ENCODE measurements around the gene C10orf143. TPM values are rescaled to one million over a fixed set of nuclear protein-coding genes. Genes with fewer than 3 reads are reported as not detected.
"Not testable (repeated sequence)": the region's sequence is repeated elsewhere in the genome, so short reads cannot be mapped to it uniquely, and the experiment has no call there.

The C10orf143 gene
- total RNA-seq, 1 donor from 2014 or later, result 3.1 TPM

DNA sequence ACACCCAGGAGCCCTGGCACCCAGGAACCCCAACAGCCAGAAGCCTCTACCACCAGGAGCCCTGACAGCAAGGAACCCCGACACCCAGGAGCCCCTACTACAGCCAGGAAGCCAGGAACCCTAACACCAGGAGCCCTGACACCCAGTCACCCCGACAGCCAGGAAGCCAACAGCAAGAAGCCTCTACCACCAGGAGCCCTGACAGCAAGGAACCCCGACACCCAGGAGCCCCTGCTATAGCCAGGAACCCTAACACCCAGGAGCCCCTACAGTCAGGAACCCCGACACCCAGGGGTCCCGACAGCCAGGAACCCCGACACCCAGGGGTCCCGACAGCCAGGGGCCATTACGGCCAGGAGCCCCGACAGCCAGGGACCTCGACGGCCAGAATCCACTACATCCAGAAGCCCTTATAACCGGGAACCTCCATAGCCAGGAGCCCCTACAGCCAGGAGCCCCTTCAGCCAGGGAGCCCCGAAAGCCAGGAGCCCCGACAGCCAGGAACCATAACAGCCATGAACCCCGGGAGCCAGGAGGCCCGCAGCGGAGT, 25.1 kb upstream of the C10orf143 start:
- Mint-ChIP-seq H3K4me1 (ENCODE audit: low read depth) (peaks cover 27% of the 10 kb centered on the region), H3K36me3 (ENCODE audit: low read depth) (peaks cover 16% of the 10 kb centered on the region), H3K9me3 (no peaks in the 10 kb centered on the region), H3K4me3 (ENCODE audit: low read depth) (peak overlapping the region; percentile 92), H3K27ac (no peak overlapping the region), H3K27me3 (ENCODE audit: low read depth) (peaks cover 4% of the 10 kb centered on the region)
- DNase-seq (ENCODE audit: low spot score), result no peak
- intact Hi-C loops (cut with micrococcal nuclease), result loop anchor here (1.0 to 10.0 kb wide), 2 partner anchors 25 to 1101 kb away; partner anchors contain the start of gene C10orf143

DNA sequence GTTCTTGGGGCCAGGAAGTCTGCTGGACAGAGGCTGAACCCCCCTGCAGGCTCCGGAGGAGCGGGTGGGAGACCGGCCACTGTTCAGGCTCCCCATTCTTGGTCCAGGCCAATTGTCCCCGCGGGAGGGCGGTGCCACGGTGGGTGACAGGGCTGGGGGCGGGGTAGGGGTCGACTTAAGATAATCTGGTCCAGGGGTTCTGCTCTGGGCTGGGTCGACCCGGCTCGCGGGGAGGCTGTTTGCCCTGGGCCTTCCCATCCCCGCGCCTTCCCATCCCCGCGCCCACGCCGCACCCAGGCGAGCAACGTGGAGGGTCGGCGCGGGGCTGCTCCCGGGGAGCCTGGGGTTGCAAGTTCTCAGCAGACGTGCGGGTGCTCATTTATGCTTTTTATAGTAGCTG, 18.3 kb upstream of the C10orf143 start:
- H3K4me3 Mint-ChIP-seq (ENCODE audit: low read depth), result no peak overlapping the region
- H3K36me3 Mint-ChIP-seq (ENCODE audit: low read depth), result no peaks in the 10 kb centered on the region
- no peaks in the 10 kb centered on the region for H3K9me3 Mint-ChIP-seq
- DNase-seq (ENCODE audit: low spot score), result no peak
- peaks cover 7% of the 10 kb centered on the region for H3K4me1 Mint-ChIP-seq (ENCODE audit: low read depth)
- peaks cover 34% of the 10 kb centered on the region for H3K27me3 Mint-ChIP-seq (ENCODE audit: low read depth)
- intact Hi-C loops (cut with micrococcal nuclease), result loop anchor here (5.0 kb wide), 2 partner anchors 157 to 252 kb away; no protein-coding TSS in a partner anchor
- H3K27ac Mint-ChIP-seq, result no peak overlapping the region

DNA sequence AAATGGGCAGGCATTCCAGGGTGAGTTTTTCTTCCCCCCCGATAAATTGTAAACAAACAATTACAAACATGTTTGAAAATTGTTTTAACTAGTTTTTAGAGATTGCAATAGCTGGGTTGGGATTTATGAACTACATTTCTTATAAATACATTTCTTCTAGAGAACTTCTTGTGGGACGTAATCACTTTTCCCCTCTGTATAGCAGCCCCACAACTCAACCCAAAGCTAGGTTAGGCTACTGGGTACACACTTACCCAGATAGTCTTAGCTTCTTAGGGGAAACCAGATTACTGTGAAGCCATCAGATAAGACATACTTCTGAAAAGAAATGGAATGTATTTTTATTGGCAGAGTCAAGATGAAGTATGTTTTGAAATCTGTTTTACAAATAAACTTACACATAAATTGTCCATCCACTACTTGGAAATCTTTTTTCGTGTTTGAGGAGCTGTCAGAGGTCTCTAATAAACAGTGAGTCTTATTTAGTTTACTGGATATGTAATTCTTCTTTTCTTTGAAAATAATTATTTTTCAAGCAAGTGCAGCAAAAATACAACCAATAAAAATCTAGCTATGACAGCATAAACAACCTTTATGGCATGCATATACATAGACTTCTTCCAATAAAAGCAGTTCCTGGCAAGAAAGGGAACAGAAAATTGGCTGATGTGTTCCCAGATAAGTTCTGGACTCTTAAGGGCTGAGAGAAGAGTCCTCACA, 17.6 kb upstream of the C10orf143 start:
- intact Hi-C loops (cut with micrococcal nuclease), result loop anchor here (5.0 kb wide), 2 partner anchors 156 to 251 kb away; no protein-coding TSS in a partner anchor
- no peaks in the 10 kb centered on the region for H3K36me3 Mint-ChIP-seq (ENCODE audit: low read depth)
- DNase-seq (ENCODE audit: low spot score), result no peak
- no peak overlapping the region for H3K4me3 Mint-ChIP-seq (ENCODE audit: low read depth)
- H3K27me3 Mint-ChIP-seq (ENCODE audit: low read depth), result peaks cover 38% of the 10 kb centered on the region
- H3K9me3 Mint-ChIP-seq, result no peaks in the 10 kb centered on the region
- peaks cover 7% of the 10 kb centered on the region for H3K4me1 Mint-ChIP-seq (ENCODE audit: low read depth)
- H3K27ac Mint-ChIP-seq, result no peak overlapping the region

DNA sequence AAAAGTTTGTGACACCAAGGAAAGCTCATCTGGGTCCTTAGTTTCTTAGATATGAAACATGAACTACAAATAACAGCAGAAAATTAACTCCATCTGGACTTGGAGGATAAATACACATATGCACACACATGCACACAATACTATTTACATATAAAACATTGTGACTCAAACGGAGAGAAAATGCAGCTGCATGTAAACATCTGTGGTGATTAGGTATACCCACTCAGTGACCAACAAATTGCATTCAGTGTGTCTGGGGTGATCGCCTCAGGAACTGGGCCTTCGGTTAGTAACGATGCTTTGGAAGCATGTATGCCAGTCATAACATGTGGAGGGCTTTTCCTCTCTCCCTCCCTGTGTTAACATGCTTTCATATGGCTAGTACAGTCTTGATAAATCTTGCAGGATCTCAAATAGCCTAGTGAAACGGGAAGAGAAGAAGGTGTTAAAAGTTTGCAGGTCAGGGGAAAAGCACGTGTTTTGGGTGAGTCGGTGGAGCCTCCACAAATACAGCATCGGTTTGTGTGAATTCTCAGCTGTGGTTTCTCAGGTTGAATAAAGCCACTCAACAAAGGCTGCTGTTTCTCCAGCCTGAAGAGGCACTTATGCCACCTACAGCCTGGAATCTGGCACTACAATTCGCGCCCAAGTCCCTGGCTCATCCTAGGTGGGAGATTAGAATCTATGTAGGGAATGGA, 16.9 kb upstream of the C10orf143 start:
- peak; percentile 40 for DNase-seq (ENCODE audit: low spot score)
- H3K9me3 Mint-ChIP-seq, result no peaks in the 10 kb centered on the region
- H3K36me3 Mint-ChIP-seq (ENCODE audit: low read depth), result no peaks in the 10 kb centered on the region
- intact Hi-C loops (cut with micrococcal nuclease), result loop anchor here (5.0 kb wide), 2 partner anchors 155 to 250 kb away; no protein-coding TSS in a partner anchor
- peaks cover 7% of the 10 kb centered on the region for H3K4me1 Mint-ChIP-seq (ENCODE audit: low read depth)
- H3K27ac Mint-ChIP-seq, result no peak overlapping the region
- no peak overlapping the region for H3K4me3 Mint-ChIP-seq (ENCODE audit: low read depth)
- peaks cover 38% of the 10 kb centered on the region for H3K27me3 Mint-ChIP-seq (ENCODE audit: low read depth)

DNA sequence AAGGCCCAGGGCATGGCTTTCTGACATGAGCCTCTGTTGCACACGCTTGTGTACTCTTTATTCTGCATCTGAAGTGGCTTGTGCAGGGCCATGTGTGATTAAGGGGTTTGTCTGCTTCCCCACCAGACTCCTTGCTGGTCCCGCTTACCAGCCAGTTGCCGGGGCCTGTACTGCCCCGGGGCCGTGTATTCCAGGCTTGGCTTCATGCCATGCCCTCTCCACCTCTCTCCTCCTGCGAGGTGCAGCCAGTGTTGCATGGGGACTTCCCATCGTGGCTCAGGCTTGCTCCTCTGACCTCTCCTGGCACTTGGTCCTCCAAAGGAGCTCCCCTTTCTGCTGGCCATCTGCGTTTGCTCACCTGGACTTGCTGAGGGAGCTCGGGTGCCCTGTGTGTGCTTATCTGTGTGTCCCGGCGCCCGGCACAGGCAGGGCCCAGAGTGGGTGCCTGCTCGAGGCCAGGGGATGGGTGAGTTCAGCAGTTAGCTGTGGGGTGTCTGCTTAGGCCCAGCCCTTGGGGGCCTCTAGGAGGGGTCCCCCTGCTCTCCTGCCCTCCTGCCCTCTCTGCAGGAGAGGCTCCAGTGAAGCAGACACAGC, 11.0 kb upstream of the C10orf143 start:
- Mint-ChIP-seq H3K27me3 (ENCODE audit: low read depth) (peaks cover 14% of the 10 kb centered on the region), H3K36me3 (ENCODE audit: low read depth) (no peaks in the 10 kb centered on the region), H3K4me3 (ENCODE audit: low read depth) (no peak overlapping the region), H3K27ac (no peak overlapping the region), H3K9me3 (peaks cover 9% of the 10 kb centered on the region), H3K4me1 (ENCODE audit: low read depth) (no peaks in the 10 kb centered on the region)
- DNase-seq (ENCODE audit: low spot score), result no peak
- intact Hi-C loops (cut with micrococcal nuclease), result no loop called here

DNA sequence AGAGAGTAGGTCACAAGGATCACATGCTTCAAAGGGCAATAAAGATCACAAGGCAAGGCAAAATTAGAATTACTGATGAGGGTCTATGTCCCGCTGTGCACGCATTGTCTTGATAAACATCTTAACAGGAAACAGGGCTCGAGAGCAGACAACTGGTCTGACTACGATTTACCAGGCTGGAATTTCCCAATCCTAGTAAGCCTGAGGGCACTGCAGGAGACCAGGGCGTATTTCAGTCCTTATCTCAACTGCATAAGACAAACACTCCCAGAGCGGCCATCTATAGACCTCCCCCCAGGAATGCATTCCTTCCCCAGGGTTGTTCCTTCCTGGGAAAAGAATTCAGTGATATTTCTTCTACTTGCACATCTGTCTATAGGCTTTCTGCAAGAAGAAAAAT, 6.9 kb upstream of the C10orf143 start:
- peaks cover 14% of the 10 kb centered on the region for H3K9me3 Mint-ChIP-seq
- H3K27ac Mint-ChIP-seq; DNase-seq (ENCODE audit: low spot score); H3K36me3 Mint-ChIP-seq (ENCODE audit: low read depth); H3K4me3 Mint-ChIP-seq (ENCODE audit: low read depth); H3K27me3 Mint-ChIP-seq (ENCODE audit: low read depth); intact Hi-C loops (cut with micrococcal nuclease); H3K4me1 Mint-ChIP-seq (ENCODE audit: low read depth): not testable (repeated sequence)

DNA sequence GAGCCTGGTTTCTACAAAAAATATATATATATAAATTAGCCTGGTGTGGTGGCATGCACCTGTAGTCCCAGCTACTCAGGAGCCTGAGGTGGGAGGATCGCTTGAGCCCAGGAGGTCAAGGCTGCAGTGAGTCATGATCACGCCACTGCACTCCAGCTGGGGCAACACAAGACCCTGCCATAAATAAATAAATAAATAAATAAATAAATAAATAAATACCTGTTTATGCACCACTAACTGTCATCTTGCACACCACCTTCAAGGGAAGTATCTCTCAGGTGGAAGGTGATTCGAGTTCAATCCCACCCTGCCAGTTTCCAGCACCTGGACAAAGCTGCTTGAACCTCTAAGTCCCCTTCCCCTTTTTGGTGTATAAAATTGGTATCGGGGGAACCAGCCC, 6.3 kb upstream of the C10orf143 start:
- intact Hi-C loops (cut with micrococcal nuclease), result not testable (repeated sequence)

DNA sequence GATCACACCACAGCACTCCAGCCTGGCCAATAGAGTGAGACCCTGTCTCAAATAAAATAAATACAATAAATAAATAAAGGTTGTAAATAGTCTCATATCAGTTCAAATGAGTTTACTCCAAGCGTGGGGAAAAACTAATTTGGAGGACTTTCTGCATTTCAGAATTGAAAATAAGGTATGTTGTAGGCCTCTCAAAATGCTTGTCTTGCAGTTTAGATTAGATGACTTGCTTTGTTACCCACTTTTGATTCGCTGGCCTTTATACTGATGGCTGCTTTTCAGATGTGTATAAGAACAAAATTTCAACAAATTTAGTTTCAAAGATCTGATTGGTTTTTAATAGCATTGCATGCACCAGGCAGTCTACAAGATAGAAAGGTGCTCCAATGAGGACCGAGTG, 2.2 kb upstream of the C10orf143 start:
- no peak for DNase-seq (ENCODE audit: low spot score)
- Mint-ChIP-seq H3K4me3 (ENCODE audit: low read depth) (no peak overlapping the region), H3K27me3 (ENCODE audit: low read depth) (no peaks in the 10 kb centered on the region), H3K9me3 (peaks cover 11% of the 10 kb centered on the region), H3K27ac (no peak overlapping the region), H3K4me1 (ENCODE audit: low read depth) (peaks cover 23% of the 10 kb centered on the region), H3K36me3 (ENCODE audit: low read depth) (peaks cover 13% of the 10 kb centered on the region)
- intact Hi-C loops (cut with micrococcal nuclease), result no loop called here

More for the DNA sequence above, 6.3 kb upstream of the C10orf143 start:
- H3K27ac Mint-ChIP-seq; DNase-seq (ENCODE audit: low spot score); H3K4me3 Mint-ChIP-seq (ENCODE audit: low read depth); H3K27me3 Mint-ChIP-seq (ENCODE audit: low read depth); H3K4me1 Mint-ChIP-seq (ENCODE audit: low read depth): not testable (repeated sequence)
- Mint-ChIP-seq H3K36me3 (ENCODE audit: low read depth) (peaks cover 12% of the 10 kb centered on the region), H3K9me3 (peaks cover 14% of the 10 kb centered on the region)

DNA sequence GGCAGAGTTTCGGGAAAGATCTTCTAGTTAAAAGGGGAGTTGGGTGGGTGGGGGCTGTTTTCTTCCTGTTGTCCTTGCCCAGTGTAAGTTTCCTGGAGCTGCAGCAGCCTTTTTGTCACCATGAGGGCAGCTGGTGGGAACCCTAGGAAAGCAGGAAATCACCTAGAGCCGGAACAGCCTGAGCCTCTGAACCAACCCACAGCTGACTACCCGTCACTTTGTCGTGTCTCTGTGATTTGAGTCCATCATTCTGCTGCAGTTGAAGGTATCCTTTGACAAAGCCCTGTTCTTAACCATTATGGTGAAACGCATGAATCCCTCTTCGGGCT, 1.2 kb upstream of the C10orf143 start:
- peaks cover 5% of the 10 kb centered on the region for H3K9me3 Mint-ChIP-seq
- intact Hi-C loops (cut with micrococcal nuclease), result loop anchor here (1.0 to 2.0 kb wide), 3 partner anchors 59 to 645 kb away; partner anchors contain the start of gene MGMT
- peaks cover 17% of the 10 kb centered on the region for H3K36me3 Mint-ChIP-seq (ENCODE audit: low read depth)
- DNase-seq (ENCODE audit: low spot score), result no peak
- H3K4me1 Mint-ChIP-seq (ENCODE audit: low read depth), result peaks cover 32% of the 10 kb centered on the region
- H3K27ac Mint-ChIP-seq, result peak overlapping the region; percentile 95
- H3K27me3 Mint-ChIP-seq (ENCODE audit: low read depth), result no peaks in the 10 kb centered on the region
- H3K4me3 Mint-ChIP-seq (ENCODE audit: low read depth), result peak overlapping the region; percentile 97

DNA sequence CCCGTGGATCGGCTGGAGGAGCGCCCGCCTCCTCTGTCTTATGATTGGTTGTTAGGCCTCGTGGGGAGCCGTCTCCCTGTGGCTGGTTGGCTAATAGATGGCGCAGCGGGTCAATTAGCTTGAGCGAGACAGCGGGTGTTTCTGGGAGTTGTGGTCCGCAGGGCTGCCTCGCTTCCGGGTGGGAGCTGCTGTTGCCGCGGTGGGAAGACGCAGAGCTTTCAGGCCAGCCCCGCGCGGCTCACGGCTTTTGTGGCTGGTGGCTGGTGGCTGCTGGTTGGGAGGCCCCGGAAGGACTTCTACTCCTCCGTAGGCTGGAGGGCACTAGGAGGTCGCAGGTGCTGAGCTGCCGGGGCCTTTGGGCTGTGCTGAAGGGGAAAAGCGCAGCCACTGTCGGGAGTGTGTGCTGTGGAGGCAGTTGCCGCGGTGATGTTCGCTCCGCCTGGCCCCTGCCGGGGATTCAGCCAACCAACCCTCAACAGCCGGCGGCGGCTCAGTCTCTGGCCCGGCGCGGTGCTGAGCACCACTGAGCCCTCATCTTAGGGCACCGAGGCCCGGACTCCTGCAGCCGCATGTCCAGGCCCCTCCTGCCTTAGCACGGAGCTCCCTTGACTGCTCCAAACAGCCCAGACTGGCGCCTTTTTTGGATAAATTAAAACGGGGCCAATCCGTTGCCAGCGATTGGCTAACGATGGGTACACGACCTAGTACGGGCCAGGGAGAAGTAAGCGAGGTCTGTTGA, 652 bp upstream of the C10orf143 start:
- Mint-ChIP-seq H3K27me3 (ENCODE audit: low read depth) (no peaks in the 10 kb centered on the region), H3K4me1 (ENCODE audit: low read depth) (peaks cover 37% of the 10 kb centered on the region)
- intact Hi-C loops (cut with micrococcal nuclease), result loop anchor here (1.0 to 2.0 kb wide), 3 partner anchors 60 to 644 kb away; partner anchors contain the start of gene MGMT

DNA sequence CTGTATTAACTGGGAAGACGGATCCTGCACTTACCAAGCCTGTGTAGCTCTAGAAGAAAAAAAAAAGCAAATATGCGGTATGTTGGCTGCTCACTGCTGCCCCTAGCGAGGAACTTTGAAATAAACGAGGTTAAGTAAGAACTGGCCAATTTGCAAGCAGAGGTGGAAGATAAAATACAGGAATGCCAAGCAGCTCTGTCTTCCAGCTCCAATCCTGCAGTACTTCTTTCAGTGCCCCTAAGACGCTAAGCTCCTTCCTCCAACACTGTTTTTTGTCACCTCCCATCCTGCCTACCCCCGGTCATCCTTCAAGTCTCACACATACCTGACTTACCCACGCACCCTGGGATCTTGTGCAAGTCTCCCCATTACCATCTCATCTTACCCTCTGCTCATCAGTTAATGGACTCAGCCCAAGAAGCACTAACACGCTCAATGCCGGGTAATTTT, 809 bp downstream of the C10orf143 start:
- Mint-ChIP-seq H3K4me1 (ENCODE audit: low read depth) (peaks cover 41% of the 10 kb centered on the region), H3K27me3 (ENCODE audit: low read depth) (no peaks in the 10 kb centered on the region), H3K27ac (peak overlapping the region; percentile 95), H3K9me3 (no peaks in the 10 kb centered on the region), H3K36me3 (ENCODE audit: low read depth) (peaks cover 21% of the 10 kb centered on the region), H3K4me3 (ENCODE audit: low read depth) (peak overlapping the region; percentile 97)
- intact Hi-C loops (cut with micrococcal nuclease), result loop anchor here (1.0 to 5.0 kb wide), 4 partner anchors 26 to 643 kb away; partner anchors contain the start of genes GLRX3 and MGMT
- peak; percentile 67 for DNase-seq (ENCODE audit: low spot score)

More for the DNA sequence above, 652 bp upstream of the C10orf143 start:
- H3K9me3 Mint-ChIP-seq, result peaks cover 2% of the 10 kb centered on the region
- peak overlapping the region; percentile 97 for H3K4me3 Mint-ChIP-seq (ENCODE audit: low read depth)
- peak overlapping the region; percentile 95 for H3K27ac Mint-ChIP-seq
- peak; percentile 94 for DNase-seq (ENCODE audit: low spot score)
- peaks cover 16% of the 10 kb centered on the region for H3K36me3 Mint-ChIP-seq (ENCODE audit: low read depth)
